Tibial nerve (tissue), 4 donors: Measurements from ENCODE around the gene SYNM. TPM values are rescaled to one million over a fixed set of nuclear protein-coding genes. Genes with fewer than 3 reads are reported as not detected.
"Not testable (repeated sequence)": the region's sequence is repeated elsewhere in the genome, so short reads cannot be mapped to it uniquely, and the experiment has no call there.

ENCODE experiments used
- DNase-seq, 2 donors: peaks; one replicate each; pipeline ENCODE4 v3.0.0-alpha.2; 2019; ENCODE audit warnings: low spot score in 2 of 2
- H3K27ac ChIP-seq, 4 donors: fragments of 200-600 bp; sonication (generic) in 3 of 4; one replicate each; pipeline ENCODE4 v1.5.1; 2017 to 2019; ENCODE audit warnings: mild to moderate bottlenecking in 1 of 4
- H3K27me3 ChIP-seq, 2 donors: fragments of 200-600 bp; sonication (generic) in 1 of 2; one replicate each; pipeline versions ENCODE4 v1.5.1 to v1.6.0; 2017 to 2019
- H3K36me3 ChIP-seq, 3 donors: fragments of 200-600 bp; sonication (generic); one replicate each; pipeline ENCODE4 v1.5.1; 2018 to 2019
- H3K4me1 ChIP-seq, 4 donors: fragments of 200-600 bp; sonication (generic) in 3 of 4; one replicate each; pipeline ENCODE4 v1.5.1; 2017 to 2019
- H3K4me3 ChIP-seq, 4 donors: fragments of 200-600 bp; sonication (generic) in 3 of 4; one replicate each; pipeline ENCODE4 v1.5.1; 2017 to 2019; ENCODE audit warnings: mild to moderate bottlenecking in 1 of 4, moderate library complexity in 1 of 4
- H3K9me3 ChIP-seq, 4 donors: fragments of 200-600 bp; sonication (generic) in 3 of 4; one replicate each; pipeline ENCODE4 v1.5.1; 2017 to 2019
- EP300 ChIP-seq, 2 donors: sonication (generic); formaldehyde crosslinking; IDR thresholded peaks; one replicate each; pipeline ENCODE4 v1.6.1; 2017; ENCODE audit warnings: antibody characterized with exemption in 2 of 2, mild to moderate bottlenecking in 1 of 2
- POLR2A ChIP-seq, 2 donors: fragments of 450-650 bp; IDR thresholded peaks; one replicate each; pipeline ENCODE4 v1.6.1; 2017; ENCODE audit warnings: antibody characterized with exemption in 2 of 2, mild to moderate bottlenecking in 2 of 2, moderate library complexity in 2 of 2
- WGBS, 2 donors: methylation state at CpG; one replicate each; pipeline ENCODE4 v1.1.5; 2018; 5-methylcytosine and 5-hydroxymethylcytosine counted together
- total RNA-seq, 4 donors: library from RNA; depleted of rRNA; stranded (reverse); fragments of >200 nt; gene quantifications; one replicate each; pipeline ENCODE4 v1.1.0, GENCODE V29; 2016
- TF ChIP-seq, protein P1 (sequence below), 5 experiments: fragments of 200-600 bp in 3 of 5; fragments of 450-650 bp in 2 of 5; sonication (generic) in 3 of 5; IDR thresholded peaks; one replicate each; pipeline ENCODE4 v1.5.1; 2016 to 2019; ENCODE audit warnings: antibody characterized with exemption in 5 of 5, mild to moderate bottlenecking in 3 of 5, moderate library complexity in 2 of 5

SYNM gene
- total RNA-seq, 4 donors from 2014 or later: 26.4 to 47.0 (median 29.6) TPM

DNA sequence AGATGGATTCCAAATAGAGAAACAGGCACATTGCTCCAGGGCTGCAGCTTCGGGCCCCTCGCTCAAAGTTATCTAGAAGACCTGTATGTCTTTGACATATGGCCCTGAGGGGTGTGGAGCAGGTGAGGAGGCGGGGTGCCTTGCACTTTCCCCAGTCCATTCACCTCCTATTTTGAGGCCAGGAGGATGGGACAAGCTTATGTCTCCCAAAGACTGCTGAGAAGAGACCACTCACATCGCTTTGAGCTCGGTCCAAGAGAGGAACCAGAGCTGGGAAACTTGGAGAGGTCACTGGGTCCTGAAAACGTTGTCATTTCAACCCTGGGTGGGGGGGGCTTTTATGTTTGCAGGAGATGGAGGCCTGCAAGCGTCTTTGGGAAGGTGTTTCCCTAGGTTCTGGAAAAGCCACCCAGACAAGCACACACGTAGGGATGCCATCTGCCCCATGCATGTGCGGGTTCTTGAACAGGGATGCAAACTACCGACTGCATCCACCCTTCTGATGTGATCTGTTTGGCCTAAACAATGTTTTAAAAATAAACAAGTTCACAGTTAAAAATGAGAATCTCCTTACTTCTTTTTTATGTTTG lies 33.7 kb upstream of the SYNM start:
- Histone ChIP-seq H3K27me3 (no peaks in the 10 kb centered on the region), H3K4me1 (no peaks in the 10 kb centered on the region), H3K27ac (no peak overlapping the region), H3K9me3 (no peaks in the 10 kb centered on the region), H3K36me3 (no peaks in the 10 kb centered on the region), H3K4me3 (no peak overlapping the region)
- TF ChIP-seq POLR2A (IDR thresholded peaks at IDR 0.05) (no peak), EP300 (IDR thresholded peaks at IDR 0.05) (no peak)
- DNase-seq: no peak
- 70 to 81% methylated on average over 10 of the region's 10 CpGs for WGBS, 2 donors

DNA sequence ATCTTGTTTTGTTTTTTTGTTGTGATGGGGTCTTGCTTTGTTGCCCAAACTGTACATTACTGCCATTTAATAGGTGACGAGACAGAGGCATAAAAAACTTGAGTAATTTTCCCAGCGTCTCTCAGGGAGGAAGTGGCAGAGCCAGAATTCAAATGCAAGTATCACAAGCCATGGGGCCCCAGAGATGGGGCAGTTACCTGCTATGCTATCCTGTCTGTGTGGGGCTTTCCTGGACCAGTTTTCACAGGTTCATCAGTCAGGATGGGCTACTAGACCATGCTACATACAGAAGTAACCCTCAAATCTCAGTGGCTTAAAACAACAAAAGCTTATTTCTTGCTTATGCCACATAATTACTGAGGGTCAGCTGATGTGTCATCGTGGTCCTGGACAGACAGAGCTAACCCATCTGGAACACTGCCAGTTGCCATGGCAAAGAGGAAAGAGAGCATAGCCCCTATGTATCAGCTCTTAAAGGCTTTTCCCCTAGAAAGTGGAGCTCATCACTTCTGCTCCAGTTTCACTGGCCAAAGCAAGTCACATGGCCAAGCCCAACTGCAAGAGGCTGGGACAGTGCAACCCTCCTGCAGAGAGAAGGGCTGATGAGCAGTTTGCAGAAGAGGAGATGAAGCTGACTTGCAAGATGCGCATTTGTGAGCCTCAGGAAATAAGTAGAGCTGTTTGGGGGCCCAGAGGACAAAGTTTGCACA lies 31.7 kb upstream of the SYNM start:
- Histone ChIP-seq H3K27ac (no peak overlapping the region), H3K27me3 (no peaks in the 10 kb centered on the region), H3K4me1 (peaks cover 0 to 5% (median 0%) of the 10 kb centered on the region in 4 donors), H3K4me3 (no peak overlapping the region), H3K9me3 (no peaks in the 10 kb centered on the region), H3K36me3 (no peaks in the 10 kb centered on the region)
- DNase-seq: no peak
- no peak for TF ChIP-seq POLR2A (IDR thresholded peaks at IDR 0.05)
- TF ChIP-seq, protein P1, sequence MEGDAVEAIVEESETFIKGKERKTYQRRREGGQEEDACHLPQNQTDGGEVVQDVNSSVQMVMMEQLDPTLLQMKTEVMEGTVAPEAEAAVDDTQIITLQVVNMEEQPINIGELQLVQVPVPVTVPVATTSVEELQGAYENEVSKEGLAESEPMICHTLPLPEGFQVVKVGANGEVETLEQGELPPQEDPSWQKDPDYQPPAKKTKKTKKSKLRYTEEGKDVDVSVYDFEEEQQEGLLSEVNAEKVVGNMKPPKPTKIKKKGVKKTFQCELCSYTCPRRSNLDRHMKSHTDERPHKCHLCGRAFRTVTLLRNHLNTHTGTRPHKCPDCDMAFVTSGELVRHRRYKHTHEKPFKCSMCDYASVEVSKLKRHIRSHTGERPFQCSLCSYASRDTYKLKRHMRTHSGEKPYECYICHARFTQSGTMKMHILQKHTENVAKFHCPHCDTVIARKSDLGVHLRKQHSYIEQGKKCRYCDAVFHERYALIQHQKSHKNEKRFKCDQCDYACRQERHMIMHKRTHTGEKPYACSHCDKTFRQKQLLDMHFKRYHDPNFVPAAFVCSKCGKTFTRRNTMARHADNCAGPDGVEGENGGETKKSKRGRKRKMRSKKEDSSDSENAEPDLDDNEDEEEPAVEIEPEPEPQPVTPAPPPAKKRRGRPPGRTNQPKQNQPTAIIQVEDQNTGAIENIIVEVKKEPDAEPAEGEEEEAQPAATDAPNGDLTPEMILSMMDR (IDR thresholded peaks at IDR 0.05): no peak
- TF ChIP-seq EP300 (IDR thresholded peaks at IDR 0.05): no peak
- WGBS, 2 donors: 67 to 72% methylated on average over 4 of the region's 4 CpGs

DNA sequence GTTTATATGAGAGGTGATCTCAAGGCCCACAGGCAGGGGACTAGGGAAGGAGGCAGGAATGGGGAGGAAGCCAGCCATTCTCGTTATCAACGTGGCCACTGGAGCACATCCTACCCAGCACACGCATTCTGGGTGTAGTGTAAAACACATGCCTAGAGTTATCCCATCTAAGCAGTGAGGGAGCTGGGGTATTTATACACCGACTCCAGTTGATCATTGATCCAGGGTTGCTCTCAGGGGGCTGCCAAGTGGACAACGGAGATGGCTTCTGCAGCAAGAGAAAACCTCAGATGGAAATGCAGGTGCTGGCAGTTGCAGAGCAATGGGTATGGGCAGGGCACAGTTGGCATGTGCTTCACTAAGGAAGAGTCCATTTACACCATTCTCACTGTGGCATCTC lies 30.4 kb upstream of the SYNM start:
- H3K4me1 ChIP-seq: peaks cover 0 to 5% (median 0%) of the 10 kb centered on the region in 4 donors
- 90 to 96% methylated on average over 5 of the region's 5 CpGs for WGBS, 2 donors
- H3K9me3 ChIP-seq: no peaks in the 10 kb centered on the region
- TF ChIP-seq EP300 (IDR thresholded peaks at IDR 0.05): no peak
- H3K27ac ChIP-seq: no peak overlapping the region
- H3K4me3 ChIP-seq: no peak overlapping the region
- H3K36me3 ChIP-seq: no peaks in the 10 kb centered on the region
- no peak for DNase-seq
- no peaks in the 10 kb centered on the region for H3K27me3 ChIP-seq

DNA sequence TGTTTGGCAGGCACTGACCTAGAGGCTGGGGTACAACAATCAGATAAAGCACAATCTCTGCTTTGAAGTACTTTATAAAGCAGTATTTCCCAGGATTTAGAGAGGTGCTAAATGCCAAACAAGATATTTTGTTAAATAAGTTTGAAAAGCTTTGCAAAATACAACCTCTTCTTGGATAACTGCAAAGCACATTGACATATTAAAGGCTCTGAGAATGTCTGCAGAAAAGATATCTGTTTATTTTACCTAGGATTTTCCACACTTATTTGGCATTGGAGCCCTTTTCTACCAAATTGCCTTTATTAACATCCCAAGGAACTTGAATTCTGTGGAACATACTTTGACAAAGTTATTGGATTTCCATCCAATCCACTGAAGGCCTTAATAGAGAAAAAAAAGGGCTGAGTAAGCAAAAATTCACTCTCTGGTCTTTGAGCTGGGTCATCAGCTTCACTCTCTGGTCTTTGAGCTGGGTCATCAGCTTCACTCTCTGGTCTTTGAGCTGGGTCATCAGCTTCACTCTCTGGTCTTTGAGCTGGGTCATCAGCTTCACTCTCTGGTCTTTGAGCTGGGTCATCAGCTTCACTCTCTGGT lies 29.7 kb upstream of the SYNM start:
- H3K27ac ChIP-seq, H3K4me3 ChIP-seq, DNase-seq: not testable (repeated sequence)

DNA sequence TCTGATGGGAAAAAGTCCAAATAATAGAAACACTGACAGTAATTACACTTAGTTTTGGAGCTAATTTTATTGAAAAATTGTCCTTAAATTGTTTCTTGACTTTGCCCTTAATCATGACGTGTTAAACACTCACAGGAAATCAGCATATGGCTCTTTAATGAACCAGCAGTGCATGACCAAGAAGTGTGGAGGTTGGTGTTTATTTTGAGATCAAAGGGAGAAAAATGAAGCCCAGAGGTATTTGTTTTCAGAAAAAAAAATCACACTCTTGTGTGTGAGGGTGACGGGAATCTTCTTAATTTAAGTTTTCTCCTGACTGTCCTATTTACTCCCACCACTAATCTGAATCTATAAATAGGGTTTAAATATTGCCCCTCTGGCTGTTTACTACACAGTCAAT lies 28.8 kb upstream of the SYNM start:
- no peak for TF ChIP-seq EP300 (IDR thresholded peaks at IDR 0.05)
- no peak for TF ChIP-seq POLR2A (IDR thresholded peaks at IDR 0.05)
- TF ChIP-seq, protein P1 (IDR thresholded peaks at IDR 0.05): no peak
- H3K4me3 ChIP-seq: no peak overlapping the region
- H3K9me3 ChIP-seq: no peaks in the 10 kb centered on the region
- H3K4me1 ChIP-seq: peaks cover 0 to 5% (median 0%) of the 10 kb centered on the region in 4 donors
- DNase-seq: no peak
- no peaks in the 10 kb centered on the region for H3K36me3 ChIP-seq
- WGBS, 2 donors: 68 to 74% methylated on average over 2 of the region's 2 CpGs
- H3K27ac ChIP-seq: peak overlapping the region in 1 of 4 donors; percentile 80
- no peaks in the 10 kb centered on the region for H3K27me3 ChIP-seq

More for the DNA sequence above, 29.7 kb upstream of the SYNM start:
- not testable (repeated sequence) for H3K9me3 ChIP-seq, H3K4me1 ChIP-seq, H3K36me3 ChIP-seq, H3K27me3 ChIP-seq

DNA sequence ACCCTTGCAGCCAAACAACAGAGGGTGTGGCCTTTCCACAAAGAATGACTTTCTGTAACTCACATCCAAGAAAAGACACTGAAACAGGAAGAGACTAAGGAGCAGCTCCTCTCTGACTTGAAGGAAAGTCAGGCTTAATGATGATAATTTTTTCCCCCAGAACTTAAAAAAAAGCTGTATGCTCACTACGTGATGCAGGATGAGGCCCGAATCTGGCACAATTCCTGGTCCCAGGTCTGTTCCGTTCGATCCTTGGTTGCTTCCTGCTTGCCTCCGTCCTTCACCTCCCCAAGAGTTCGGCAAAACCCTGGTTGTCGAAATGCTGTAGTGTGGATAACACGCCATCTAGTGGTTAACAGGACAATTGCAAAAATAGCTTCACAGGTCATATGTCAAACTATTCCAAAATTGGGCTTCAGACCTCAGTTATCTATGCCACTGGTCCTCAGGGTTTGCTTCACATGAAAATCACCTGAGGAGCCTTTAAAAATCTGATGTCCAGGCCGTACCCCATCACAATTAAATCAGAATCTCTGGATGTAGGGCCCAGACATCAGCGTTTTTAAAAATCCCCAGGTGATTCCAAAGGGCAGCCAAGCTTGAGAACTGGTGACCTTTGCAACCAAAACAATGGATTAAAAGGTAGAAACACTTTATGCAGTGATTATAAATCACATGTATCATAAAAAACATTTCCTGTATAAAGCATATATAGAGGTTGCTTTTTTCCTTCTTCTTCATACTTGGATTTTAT lies 28.1 kb upstream of the SYNM start:
- Histone ChIP-seq H3K36me3 (no peaks in the 10 kb centered on the region), H3K9me3 (no peaks in the 10 kb centered on the region), H3K4me3 (peak overlapping the region; percentile 12 to 44 (median 30)), H3K27me3 (peaks cover 0 to 3% of the 10 kb centered on the region in 2 donors), H3K27ac (peak overlapping the region; percentile 42 to 80 (median 48)), H3K4me1 (peaks cover 0 to 5% (median 0%) of the 10 kb centered on the region in 4 donors)
- DNase-seq: peak in 1 of 2 donors; percentile 64
- TF ChIP-seq POLR2A (IDR thresholded peaks at IDR 0.05) (no peak), EP300 (IDR thresholded peaks at IDR 0.05) (peak in 1 of 2 donors; percentile 35)
- TF ChIP-seq, protein P1 (IDR thresholded peaks at IDR 0.05): peak; percentile 80 to 89 (median 84)
- whole genome bisulfite sequencing, 2 donors: 5% methylated on average over 10 of the region's 10 CpGs
